Suppressor macrophage treated with lipopolysaccharide for 4 hours (primary cell): ENCODE measurements around the gene PLCB1.
A peak's percentile ranks its signal among the peaks of the same experiment; 100 is the strongest.

Experiments
- DNase-seq: peaks from one replicate; pipeline ENCODE4 v3.0.0-alpha.2; 2020

The PLCB1 gene

GRCh38 chr20:8129211-8129976 is 2.7 kb upstream of the PLCB1 start:
- DNase-seq = no peak

GRCh38 chr20:8130840-8131526 is 1.1 kb upstream of the PLCB1 start:
- no peak for DNase-seq

DNA sequence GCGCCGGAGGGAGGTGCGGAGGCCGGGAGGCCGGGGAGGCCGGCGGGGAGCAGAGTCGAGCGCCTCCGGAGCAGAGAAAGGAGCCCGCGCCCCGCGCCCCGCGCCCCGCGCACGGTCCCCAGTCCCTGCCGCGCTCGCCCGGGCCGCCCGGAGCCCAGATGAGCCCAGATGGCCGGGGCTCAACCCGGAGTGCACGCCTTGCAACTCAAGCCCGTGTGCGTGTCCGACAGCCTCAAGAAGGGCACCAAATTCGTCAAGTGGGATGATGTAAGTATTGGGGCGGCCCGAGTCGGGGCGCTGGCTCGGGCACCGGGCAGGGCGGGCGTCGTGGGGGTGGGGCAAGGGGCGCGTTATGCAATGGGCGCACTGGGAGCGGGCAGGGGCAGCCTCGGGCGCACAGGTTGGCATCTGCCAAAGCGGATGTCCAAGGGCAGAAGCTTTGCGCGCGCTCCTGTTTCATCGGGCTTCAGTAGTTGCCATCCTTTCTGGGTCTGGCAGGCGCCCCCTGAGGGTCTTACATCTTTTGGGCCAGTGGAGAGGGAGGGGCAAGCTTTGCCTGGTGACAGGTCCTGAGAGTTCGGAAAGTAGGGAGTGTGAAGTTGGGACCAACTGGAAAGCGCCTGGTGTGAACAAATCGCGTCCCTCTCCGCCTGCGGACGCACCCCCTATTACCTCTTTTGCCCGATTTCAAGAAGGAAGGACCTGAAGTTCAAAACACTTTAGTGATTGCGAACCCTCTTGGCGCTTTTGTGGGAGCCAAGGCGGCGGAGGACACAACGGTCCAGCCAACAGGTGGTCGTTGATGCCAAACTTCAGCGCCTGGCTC is 631 bp downstream of the PLCB1 start:
- peak; percentile 39 for DNase-seq

DNA sequence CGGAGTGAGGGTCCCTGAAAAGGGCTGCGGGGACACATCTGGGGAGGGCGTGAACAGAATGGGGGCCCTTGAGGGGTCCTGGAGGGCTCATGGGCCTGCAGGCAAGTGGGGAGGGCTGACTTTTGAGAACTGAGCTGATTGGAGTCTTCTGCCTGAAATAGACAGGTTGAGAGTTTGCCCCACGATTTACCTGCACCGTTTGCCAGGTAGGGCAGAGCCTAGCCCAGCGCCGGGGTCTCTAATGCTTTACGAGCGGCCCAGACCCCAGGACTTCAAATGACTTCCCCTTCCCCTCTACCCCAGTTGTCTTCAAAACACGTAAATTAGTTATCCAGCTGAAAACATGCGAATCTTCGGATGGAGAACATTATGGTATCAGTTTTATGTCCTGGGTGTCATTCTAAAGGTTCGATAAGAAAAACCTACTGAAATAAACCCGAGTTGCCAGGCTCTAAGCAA is 1.3 kb downstream of the PLCB1 start:
- peak; percentile 7 for DNase-seq

- DNase-seq = peak; percentile 6
Observed at GRCh38 chr20:8133851-8134451, 1.9 kb downstream of the PLCB1 start.

- no peak for DNase-seq
Observed at GRCh38 chr20:8139899-8140298, 7.8 kb downstream of the PLCB1 start.

- no peak for DNase-seq
Observed at GRCh38 chr20:8143474-8143873, 11.4 kb downstream of the PLCB1 start.

GRCh38 chr20:8144282-8145245 is 12.5 kb downstream of the PLCB1 start:
- peak; percentile 20 for DNase-seq

DNA sequence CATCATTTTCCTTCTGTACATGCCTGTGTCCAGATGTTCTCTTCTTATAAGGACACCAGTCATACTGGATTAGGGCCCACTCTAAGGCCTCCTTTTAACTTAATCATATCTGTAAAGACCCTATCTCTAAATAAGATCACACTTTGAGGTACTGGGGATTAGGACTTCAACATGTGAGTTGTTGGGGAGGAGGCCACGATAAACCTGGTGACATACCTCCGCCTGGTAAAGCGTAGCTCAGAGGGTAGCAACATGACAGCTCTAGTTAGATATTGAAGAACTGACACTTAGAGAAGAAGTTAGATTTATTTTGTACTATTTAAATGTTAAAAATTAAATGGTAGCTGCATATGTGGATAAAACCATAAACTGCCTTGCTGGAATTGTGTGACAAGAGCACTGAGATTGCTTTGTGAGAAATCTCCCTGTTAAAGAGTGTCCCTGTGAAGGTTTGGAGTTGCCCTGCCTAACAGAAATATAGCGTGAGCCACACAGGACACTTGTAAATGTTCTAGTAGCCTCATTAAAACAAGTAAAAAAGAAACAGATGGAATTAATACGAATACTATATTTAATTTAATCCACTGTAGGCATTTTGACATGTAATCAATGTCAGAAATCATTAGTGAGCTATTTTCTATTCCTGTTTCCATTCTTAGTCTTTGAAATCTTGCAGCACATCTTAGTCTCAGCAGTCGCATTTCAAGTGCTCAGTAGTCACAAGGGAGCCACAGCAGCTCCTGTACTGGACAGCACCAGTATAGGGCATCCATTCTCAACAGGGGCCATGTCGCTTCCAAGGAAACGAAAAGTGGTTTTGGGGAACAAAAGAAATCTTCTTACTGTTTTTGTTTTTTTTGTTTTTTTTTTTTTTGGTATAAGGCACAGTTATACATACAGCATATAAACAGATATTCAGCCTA is 13.4 kb downstream of the PLCB1 start:
- DNase-seq = peak; percentile 9

DNA sequence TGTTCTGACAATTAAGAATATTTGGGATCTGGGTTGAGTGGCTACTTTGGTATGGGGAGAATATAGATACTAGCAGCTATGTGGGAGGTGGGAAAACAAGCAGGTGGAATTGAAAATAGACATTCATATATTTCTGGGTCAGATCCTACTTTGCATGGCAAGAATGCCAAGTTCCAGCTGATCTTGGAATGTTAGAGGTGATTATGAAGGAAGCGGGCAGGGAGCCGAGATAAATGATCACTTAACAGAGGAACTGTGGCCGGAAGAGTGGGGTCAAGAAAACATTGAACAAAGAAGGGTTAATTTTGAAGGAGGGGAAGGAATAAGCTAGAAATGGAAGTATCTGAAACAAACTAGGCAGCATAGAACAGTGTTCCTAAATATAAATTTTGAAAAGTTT is 15.4 kb downstream of the PLCB1 start:
- no peak for DNase-seq

DNA sequence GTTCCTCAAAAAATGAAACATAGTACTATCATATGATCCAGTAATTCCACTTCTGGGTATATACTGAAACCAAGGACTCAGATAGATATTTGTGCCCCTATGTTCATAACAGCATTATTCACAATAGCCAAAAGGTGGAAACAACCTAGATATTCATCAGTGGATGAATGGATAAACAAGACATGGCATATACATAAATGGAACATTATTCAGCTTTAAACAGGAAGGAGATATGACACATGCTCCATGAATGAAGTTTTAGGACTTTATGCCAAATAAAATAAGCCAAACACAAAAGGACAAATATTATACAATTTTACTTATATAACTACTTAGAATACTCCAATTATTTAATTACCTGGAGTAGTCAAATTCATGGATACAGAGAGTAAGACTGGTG is 16.4 kb downstream of the PLCB1 start:
- no peak for DNase-seq

DNA sequence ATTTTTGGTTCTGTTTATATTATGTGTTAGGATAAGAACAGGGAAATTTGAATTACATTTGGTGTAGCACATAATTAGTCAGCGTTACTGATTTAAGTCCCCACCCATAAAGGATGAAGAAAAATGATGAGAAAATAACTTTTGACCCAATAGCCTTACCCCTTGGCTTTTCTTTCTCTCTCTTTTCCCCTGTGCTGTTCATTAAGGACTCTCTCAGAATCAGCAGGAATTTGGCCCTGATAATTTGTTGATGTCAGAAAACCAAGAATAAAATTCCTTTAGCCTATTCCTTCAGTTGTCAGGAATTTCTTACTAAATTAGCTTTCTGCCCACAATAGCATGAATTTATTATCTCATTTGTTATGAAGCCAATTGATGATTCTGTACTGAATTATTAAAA is 18.5 kb downstream of the PLCB1 start:
- DNase-seq = no peak

GRCh38 chr20:8151372-8151771 is 19.3 kb downstream of the PLCB1 start:
- no peak for DNase-seq

DNA sequence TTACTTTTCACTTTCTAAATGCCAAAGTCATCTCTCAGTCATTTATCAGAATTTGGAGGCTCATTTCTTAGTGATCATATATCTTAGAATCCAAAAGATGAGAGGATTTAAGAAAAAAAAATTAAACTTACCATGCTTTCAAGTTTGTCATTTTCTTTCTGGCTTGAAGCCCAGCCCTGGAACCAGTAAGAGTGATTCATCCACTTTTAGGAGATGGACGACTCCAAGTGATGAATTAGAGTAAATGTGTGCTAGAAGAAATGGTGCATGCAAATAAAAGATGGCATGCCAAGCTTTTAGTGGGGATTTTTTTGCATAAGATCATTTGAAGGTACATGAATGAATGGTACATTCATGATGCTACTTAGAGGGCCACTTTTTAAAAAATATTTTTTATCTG is 20.1 kb downstream of the PLCB1 start:
- DNase-seq = no peak

DNA sequence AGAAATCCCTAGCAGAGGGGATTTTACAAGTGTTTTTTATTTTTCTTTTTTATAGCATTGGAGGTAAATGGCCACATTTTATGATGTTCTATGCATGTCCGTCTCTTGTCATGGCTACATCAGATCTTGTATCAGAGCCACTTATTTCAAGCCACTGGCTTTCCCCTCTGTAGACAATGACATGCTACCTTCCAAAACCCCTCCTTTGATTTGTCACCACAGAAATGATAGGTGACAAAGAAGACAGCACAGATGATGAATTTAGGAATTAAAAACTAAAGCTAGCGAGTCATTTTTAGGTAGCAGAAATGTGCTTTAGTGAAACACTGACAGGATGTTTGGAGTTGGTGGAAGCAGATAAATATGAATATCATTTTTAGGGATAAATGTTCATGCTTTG is 20.8 kb downstream of the PLCB1 start:
- no peak for DNase-seq

DNA sequence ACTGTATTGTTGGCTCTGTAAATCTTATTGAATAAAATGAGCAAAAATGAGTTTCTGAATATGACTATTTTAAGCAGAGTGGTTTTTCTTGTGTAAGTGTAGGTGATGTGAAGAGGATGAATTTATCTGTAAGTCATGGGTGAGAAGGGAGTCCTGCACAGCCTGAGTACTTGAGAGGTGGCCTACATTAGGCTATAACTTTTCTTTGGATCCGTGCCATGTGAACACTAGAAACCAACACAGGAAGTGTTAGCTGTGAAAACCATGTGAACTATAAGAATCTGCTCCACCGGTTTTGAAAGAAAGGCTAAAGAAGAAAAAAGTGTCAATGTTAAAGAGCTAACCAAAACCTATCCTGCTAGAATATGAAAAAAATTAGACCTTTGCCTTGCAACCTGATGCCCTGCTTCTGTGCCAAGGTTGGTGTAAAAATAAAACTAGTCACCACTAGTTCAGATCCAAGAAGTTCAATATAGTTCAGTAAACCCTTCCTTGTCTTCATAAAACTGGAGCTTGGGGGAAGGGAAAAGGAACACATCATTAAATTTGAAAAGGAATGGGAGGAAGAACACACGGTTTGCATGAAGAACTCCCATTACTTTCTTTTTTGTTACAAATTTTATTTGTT is 21.3 kb downstream of the PLCB1 start:
- DNase-seq = no peak

GRCh38 chr20:8154638-8155037 is 22.6 kb downstream of the PLCB1 start:
- DNase-seq = peak; percentile 13

DNA sequence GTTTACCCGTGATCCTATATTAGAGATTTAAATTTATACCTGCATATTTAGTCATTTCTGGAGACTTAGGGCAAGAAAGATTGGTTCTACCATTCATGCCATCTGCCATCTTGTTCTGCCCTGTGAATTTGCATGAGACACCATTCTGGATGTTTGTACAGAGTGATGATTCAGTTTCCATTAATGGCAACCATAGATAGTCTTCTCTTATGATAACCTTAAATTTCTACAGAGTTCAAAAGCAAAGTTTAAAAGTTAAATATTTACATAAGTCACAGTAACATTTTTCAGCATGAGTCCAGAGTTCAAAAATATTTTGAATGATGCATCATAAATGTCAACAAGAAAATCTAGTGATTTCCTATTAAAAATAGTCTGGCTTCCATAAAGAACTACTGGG is 23.2 kb downstream of the PLCB1 start:
- no peak for DNase-seq

DNA sequence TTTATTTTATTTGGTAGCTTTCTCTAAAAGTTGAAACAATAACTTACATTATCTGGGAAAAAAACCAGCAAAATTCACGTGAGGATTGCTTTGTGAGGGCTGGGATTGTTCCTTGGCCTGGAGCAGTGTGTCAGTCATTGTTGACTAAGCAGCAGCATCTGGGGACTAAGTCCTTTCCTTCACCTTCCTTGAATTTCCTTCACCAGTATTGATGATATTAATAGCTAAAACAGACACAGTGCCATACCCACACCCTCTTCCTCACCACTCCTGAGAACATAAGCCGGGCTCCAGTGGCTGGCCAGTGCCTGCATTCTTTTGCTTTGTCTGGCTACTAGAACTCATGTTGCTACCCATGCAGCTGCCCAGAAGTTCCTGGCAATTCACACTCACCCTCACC is 23.7 kb downstream of the PLCB1 start:
- no peak for DNase-seq
